NCI-H460 (cell line): ENCODE data around the gene EAF1. TPM values are rescaled to one million over a fixed set of nuclear protein-coding genes. Genes with fewer than 3 reads are reported as not detected.
"Not testable (repeated sequence)": the region's sequence is repeated elsewhere in the genome, so short reads cannot be mapped to it uniquely, and the experiment has no call there.

Experiments used
- DNase-seq: peaks from one replicate; pipeline ENCODE4 v3.0.0-alpha.2; 2016; ENCODE audit warnings: low read depth; ENCODE audit errors: extremely low read depth
- small RNA-seq, 2 experiments: library from RNA; depleted of rRNA; stranded (forward); fragments of <200 nt; gene quantifications; one replicate each; pipeline ENCODE3, GENCODE V24; 2014
- total RNA-seq: library from RNA; depleted of rRNA; stranded (reverse); fragments of >200 nt; shearing (Covaris generic); gene quantifications from 2 replicates; pipeline ENCODE4 v1.2.3, GENCODE V29; 2014; rRNA removed

EAF1 gene
- total RNA-seq, 1 experiment from 2014 or later, result 24.1 TPM

- DNase-seq, result no peak
These were observed 50.7 kb downstream of the EAF1 start for GRCh38 chr3:15477951-15478639.

DNA sequence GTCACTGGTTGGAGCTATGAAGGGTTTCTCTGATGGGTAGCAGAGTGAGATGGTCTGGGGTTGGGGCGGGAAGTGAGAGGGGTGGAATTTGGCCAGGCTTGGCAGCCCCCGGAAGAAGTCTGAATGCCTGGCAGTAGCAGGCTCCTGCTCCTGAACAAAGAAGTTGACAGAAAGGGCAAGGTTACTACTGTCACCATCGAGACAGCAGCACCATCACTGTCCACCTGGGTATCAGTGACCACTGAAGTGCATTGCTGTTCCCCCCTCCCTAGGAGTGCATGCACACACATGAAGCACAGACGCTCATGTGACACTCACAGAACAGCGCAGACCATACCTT lies 51.2 kb downstream of the EAF1 start:
- DNase-seq, result no peak

GRCh38 chr3:15479400-15480224 lies 52.2 kb downstream of the EAF1 start:
- no peak for DNase-seq

- DNase-seq, result not testable (repeated sequence)
These were observed 57.2 kb downstream of the EAF1 start for GRCh38 chr3:15484551-15484950.

- no peak for DNase-seq
These were observed 58.6 kb downstream of the EAF1 start for GRCh38 chr3:15486020-15486419.

GRCh38 chr3:15486979-15487378 lies 59.6 kb downstream of the EAF1 start:
- no peak for DNase-seq

GRCh38 chr3:15488002-15488401 lies 60.6 kb downstream of the EAF1 start:
- DNase-seq, result no peak

DNA sequence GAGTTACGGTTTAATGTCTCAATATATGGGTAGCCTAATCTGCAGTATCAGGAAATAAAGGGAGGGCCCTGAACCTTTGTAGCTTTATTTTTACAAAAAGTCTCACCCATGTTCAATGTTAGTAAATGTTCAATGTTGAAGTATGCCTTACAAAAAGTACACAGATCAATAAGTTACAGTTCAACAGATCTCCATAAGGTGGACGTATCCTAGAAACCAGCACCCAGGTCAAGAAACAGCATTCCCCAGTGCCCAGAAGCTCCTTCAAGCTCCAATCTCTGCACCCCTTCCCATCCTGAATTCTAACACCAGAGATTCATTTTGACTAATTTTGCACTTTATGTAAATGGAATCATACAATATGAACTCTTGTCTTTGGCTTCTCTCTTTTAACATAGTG lies 62.8 kb downstream of the EAF1 start:
- DNase-seq, result no peak

DNA sequence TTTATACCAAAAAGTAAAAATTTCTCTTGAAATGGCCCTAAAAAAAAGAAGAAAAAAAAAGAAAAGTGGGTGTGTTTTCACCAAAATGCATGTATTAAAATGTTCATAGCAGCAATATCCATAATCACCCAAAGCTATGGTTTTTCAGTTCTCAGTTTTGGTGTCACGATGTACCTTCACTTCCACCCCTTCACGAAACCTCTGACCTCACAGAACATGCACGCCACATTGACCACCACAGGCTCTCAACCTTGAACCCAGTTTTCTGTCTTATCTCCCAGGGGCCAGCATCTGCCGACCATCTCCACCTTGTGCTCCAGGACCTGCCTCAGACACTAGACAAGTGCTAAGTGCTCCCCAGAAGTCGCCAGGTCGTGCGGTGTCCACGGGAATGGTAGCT lies 63.7 kb downstream of the EAF1 start:
- no peak for DNase-seq

Small RNA genes lying within 50 kb of the gene (small RNA-seq; reads per million reads assigned to genes)
- gene RNU6-1024P, result 0 reads per million in 2 experiments

Other genes starting within 250 kb of the EAF1 start
- 25.1 and 30.3 TPM in 2 replicates for gene CAPN7, start 221.4 kb upstream of the EAF1 start, total RNA-seq
- 5.2 and 5.6 TPM in 2 replicates for gene SH3BP5, start 95.0 kb upstream of the EAF1 start, total RNA-seq
- gene METTL6, start 54 bp upstream of the EAF1 start, total RNA-seq, result 25.9 and 34.7 TPM in 2 replicates
- gene COLQ, start 94.1 kb downstream of the EAF1 start, total RNA-seq, result not detected in 2 replicates
- 22.5 and 25.2 TPM in 2 replicates for gene HACL1, start 174.0 kb downstream of the EAF1 start, total RNA-seq
- 18.1 and 23.6 TPM in 2 replicates for gene BTD, start 174.1 kb downstream of the EAF1 start, total RNA-seq